ENCODE results near the gene GDF7. TPM values are rescaled to one million over a fixed set of nuclear protein-coding genes. Genes with fewer than 3 reads are reported as not detected.

Gene GDF7
- total RNA-seq, 4 donors from 2014 or later, result under 0.01 to 0.42 (median 0.13) TPM

DNA sequence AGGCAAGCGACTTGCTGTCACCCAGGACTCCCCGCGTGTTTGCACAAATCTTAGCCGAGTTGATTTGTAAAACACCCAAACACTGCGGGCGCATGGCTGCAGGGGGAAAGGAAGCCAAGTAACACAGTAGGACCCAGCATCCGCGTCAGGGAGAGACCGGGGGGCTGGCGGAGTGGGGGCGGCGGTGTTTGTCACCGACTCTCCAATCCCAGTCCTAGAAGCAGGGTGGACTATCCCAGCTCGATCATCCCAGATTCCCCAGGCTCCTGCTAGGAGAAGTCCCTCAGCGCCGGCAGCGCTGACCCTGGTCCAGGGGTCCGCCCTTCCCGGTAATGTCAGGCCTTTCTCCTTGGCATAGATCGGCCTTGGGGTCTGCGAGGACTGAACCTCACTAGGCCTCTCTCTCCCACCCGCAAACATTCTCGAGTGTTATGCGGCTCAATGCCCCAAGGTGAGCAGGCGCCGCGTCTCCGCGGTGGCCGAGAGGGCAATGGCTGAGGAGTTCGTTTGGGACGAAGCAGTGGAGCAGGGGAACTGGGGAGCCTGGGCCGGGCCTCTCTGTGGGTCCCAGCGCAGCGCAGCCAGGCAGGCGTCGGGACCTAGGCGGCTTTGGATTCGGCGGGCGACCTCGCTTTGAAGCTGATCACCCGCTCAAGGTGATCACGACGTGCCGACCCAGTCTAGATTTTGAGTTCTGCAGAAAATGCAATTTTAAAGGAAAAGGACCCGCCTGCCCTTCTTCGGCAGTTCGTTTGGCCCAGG is 1.5 kb upstream of the GDF7 start:
- WGBS, 2 donors, result 2 to 4% methylated on average over 15 to 38 of the region's 49 CpGs
- no peak for DNase-seq
- intact Hi-C loops (cut with DNase I), result loop anchor here (2.0 kb wide), 1 partner anchor 297 kb away; no protein-coding TSS in a partner anchor
- Histone ChIP-seq H3K9me3 (no peaks in the 10 kb centered on the region), H3K36me3 (no peaks in the 10 kb centered on the region), H3K27me3 (peaks cover 36% of the 10 kb centered on the region), H3K4me3 (replicated peaks in 1 of 3) (peak overlapping the region in 1 of 3 donors; percentile 28), H3K27ac (no peak overlapping the region), H3K4me1 (peaks cover 18 to 26% of the 10 kb centered on the region in 2 donors)
- no peak for TF ChIP-seq CTCF (IDR thresholded peaks at IDR 0.05)
- TF ChIP-seq POLR2A (IDR thresholded peaks at IDR 0.05), result no peak

GRCh38 chr2:20666005-20666303 is 990 bp upstream of the GDF7 start:
- peaks cover 18 to 31% of the 10 kb centered on the region in 2 donors for H3K4me1 ChIP-seq

GRCh38 chr2:20667151-20667530 is 197 bp downstream of the GDF7 start:
- Histone ChIP-seq H3K36me3 (no peaks in the 10 kb centered on the region), H3K27ac (no peak overlapping the region), H3K4me1 (peaks cover 18 to 32% of the 10 kb centered on the region in 2 donors), H3K4me3 (replicated peaks in 1 of 3) (peak overlapping the region in 1 of 3 donors; percentile 28), H3K9me3 (no peaks in the 10 kb centered on the region), H3K27me3 (peaks cover 50% of the 10 kb centered on the region)
- TF ChIP-seq POLR2A (IDR thresholded peaks at IDR 0.05), result no peak
- no peak for TF ChIP-seq CTCF (IDR thresholded peaks at IDR 0.05)
- 3% methylated on average over 21 of the region's 62 CpGs; no CpG with 5 or more reads in 1 of the 2 donors for WGBS, 2 donors
- intact Hi-C loops (cut with DNase I), result no loop called here
- no peak for DNase-seq

More at GRCh38 chr2:20666005-20666303, 990 bp upstream of the GDF7 start:
- WGBS, 2 donors, result 6 to 7% methylated on average over 6 to 29 of the region's 34 CpGs
- Histone ChIP-seq H3K36me3 (no peaks in the 10 kb centered on the region), H3K27me3 (peaks cover 41% of the 10 kb centered on the region), H3K27ac (no peak overlapping the region), H3K9me3 (no peaks in the 10 kb centered on the region), H3K4me3 (replicated peaks in 1 of 3) (peak overlapping the region in 1 of 3 donors; percentile 28)
- no peak for DNase-seq
- intact Hi-C loops (cut with DNase I), result no loop called here
- TF ChIP-seq POLR2A (IDR thresholded peaks at IDR 0.05) (no peak), CTCF (IDR thresholded peaks at IDR 0.05) (no peak)

DNA sequence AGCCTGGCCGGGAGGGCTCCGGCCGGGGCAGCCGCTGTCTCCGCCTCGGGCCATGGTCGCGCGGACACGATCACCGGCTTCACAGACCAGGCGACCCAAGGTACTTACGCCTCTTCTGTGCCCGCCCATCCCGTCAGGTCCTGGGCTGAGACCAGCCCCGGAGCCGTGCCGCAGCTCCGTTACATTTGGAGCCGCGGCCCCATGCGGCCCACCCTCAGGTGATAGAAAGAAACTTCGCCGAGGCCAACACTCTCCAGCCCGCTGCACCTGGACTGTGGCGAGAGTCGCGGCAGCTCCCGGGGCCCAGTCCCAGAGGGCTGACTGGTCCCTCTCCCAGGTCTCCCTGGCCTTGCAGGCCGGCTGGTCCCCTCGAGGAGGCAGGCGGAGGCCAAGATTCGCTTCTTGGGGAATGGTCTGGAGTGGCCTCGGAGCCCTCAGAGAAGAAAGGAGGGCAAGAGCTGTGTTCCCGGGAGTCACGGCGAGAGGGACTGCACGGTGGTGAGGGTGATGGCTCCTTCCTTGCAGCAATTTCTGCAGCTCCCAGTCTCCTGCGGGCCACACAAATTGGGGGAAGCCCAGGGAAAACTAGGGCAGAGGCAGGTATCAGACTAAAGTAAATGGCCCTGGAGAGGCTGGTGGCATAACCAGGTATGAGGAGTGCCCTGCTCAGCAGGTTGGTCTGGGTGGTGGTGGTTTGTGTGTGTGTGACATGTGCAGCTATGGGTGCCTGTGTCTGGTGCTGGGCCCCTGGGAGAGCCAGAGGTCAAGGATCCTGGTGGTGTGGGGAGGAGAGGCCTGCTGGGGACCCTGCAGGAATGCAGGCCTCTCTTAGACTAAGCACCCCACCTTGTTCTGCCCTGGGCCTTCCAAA is 822 bp downstream of the GDF7 start:
- Histone ChIP-seq H3K9me3 (no peaks in the 10 kb centered on the region), H3K36me3 (no peaks in the 10 kb centered on the region), H3K27ac (no peak overlapping the region), H3K27me3 (peaks cover 55% of the 10 kb centered on the region), H3K4me1 (peaks cover 20 to 32% of the 10 kb centered on the region in 2 donors), H3K4me3 (replicated peaks in 1 of 3) (no peak overlapping the region)
- 28 to 49% methylated on average over 16 to 31 of the region's 39 CpGs for WGBS, 2 donors
- intact Hi-C loops (cut with DNase I), result no loop called here
- no peak for TF ChIP-seq CTCF (IDR thresholded peaks at IDR 0.05)
- no peak for TF ChIP-seq POLR2A (IDR thresholded peaks at IDR 0.05)
- DNase-seq, result no peak

GRCh38 chr2:20668451-20668850 is 1.5 kb downstream of the GDF7 start:
- TF ChIP-seq CTCF (IDR thresholded peaks at IDR 0.05), result no peak
- no peak for TF ChIP-seq POLR2A (IDR thresholded peaks at IDR 0.05)
- no peaks in the 10 kb centered on the region for H3K36me3 ChIP-seq
- no peaks in the 10 kb centered on the region for H3K9me3 ChIP-seq
- peaks cover 55% of the 10 kb centered on the region for H3K27me3 ChIP-seq
- H3K4me3 ChIP-seq (replicated peaks in 1 of 3), result no peak overlapping the region
- peaks cover 20 to 32% of the 10 kb centered on the region in 2 donors for H3K4me1 ChIP-seq
- no peak overlapping the region for H3K27ac ChIP-seq
- DNase-seq, result no peak
- whole genome bisulfite sequencing, 2 donors, result 87 to 90% methylated on average over 5 to 6 of the region's 6 CpGs
- intact Hi-C loops (cut with DNase I), result no loop called here

All from thyroid gland (tissue), 4 donors.